Measurements from ENCODE around the gene INA. TPM values are rescaled to one million over a fixed set of nuclear protein-coding genes. Genes with fewer than 3 reads are reported as not detected.
"Not testable (repeated sequence)": the region's sequence is repeated elsewhere in the genome, so short reads cannot be mapped to it uniquely, and the experiment has no call there.

The INA gene
- total and polyA plus RNA-seq, 2 donors (not counting 1 experiment from before 2014, with no cell fraction given), result 0.50 to 3.5 TPM

GRCh38 chr10:103238506-103239252 lies 38.3 kb upstream of the INA start:
- no peaks in the 10 kb centered on the region for H3K36me3 ChIP-seq (ENCODE audit: control insufficient read depth, insufficient read depth, low read length)
- peak; percentile 46 to 53 for DNase-seq (ENCODE audit: low read depth in 2 of 2)
- TF ChIP-seq EZH2 (IDR thresholded peaks at IDR 0.05; ENCODE audit: low read length, missing control alignments) (no peak), CTCF (conservative IDR thresholded peaks at IDR 0.05 in 1 of 2, IDR thresholded peaks at IDR 0.05 in 1 of 2; ENCODE audit: low read depth in 1 of 2, low read length in 2 of 2) (peak; percentile 46 to 59)
- H3K27ac ChIP-seq (ENCODE audit: insufficient read depth, low read length), result no peak overlapping the region
- H3K79me2 ChIP-seq (ENCODE audit: control insufficient read depth, insufficient read depth, low read length), result no peaks in the 10 kb centered on the region
- no peak overlapping the region for H3K4me3 ChIP-seq (replicated peaks in 1 of 4; ENCODE audit: control extremely low read depth in 1 of 4, insufficient read depth in 1 of 4, low read depth in 3 of 4, low read length in 4 of 4)
- peaks cover 2% of the 10 kb centered on the region for H3K4me1 ChIP-seq (ENCODE audit: control insufficient read depth, extremely low read depth, insufficient read depth, low read length)
- no peak overlapping the region for H3K9ac ChIP-seq (ENCODE audit: insufficient read depth, low read length)
- H3K4me2 ChIP-seq (ENCODE audit: extremely low read depth, insufficient read depth, low read length), result no peak overlapping the region
- H2AFZ ChIP-seq (ENCODE audit: low read length), result peak overlapping the region; percentile 61
- H3K9me3 ChIP-seq (ENCODE audit: control insufficient read depth, insufficient read depth, low read depth, low read length), result no peaks in the 10 kb centered on the region
- no peaks in the 10 kb centered on the region for H4K20me1 ChIP-seq (ENCODE audit: control insufficient read depth, extremely low read depth, insufficient read depth, low read length)
- no peaks in the 10 kb centered on the region for H3K27me3 ChIP-seq (ENCODE audit: control insufficient read depth, insufficient read depth, low read length)

- no peak overlapping the region for H3K4me2 ChIP-seq (ENCODE audit: extremely low read depth, insufficient read depth, low read length)
- TF ChIP-seq EZH2 (IDR thresholded peaks at IDR 0.05; ENCODE audit: low read length, missing control alignments) (no peak), CTCF (conservative IDR thresholded peaks at IDR 0.05 in 1 of 2, IDR thresholded peaks at IDR 0.05 in 1 of 2; ENCODE audit: low read depth in 1 of 2, low read length in 2 of 2) (no peak)
- no peak overlapping the region for H2AFZ ChIP-seq (ENCODE audit: low read length)
- H3K4me1 ChIP-seq (ENCODE audit: control insufficient read depth, extremely low read depth, insufficient read depth, low read length), result peaks cover 2% of the 10 kb centered on the region
- no peaks in the 10 kb centered on the region for H3K27me3 ChIP-seq (ENCODE audit: control insufficient read depth, insufficient read depth, low read length)
- H3K27ac ChIP-seq (ENCODE audit: insufficient read depth, low read length), result no peak overlapping the region
- H4K20me1 ChIP-seq (ENCODE audit: control insufficient read depth, extremely low read depth, insufficient read depth, low read length), result no peaks in the 10 kb centered on the region
- no peaks in the 10 kb centered on the region for H3K9me3 ChIP-seq (ENCODE audit: control insufficient read depth, insufficient read depth, low read depth, low read length)
- H3K36me3 ChIP-seq (ENCODE audit: control insufficient read depth, insufficient read depth, low read length), result no peaks in the 10 kb centered on the region
- peak; percentile 25 to 51 for DNase-seq (ENCODE audit: low read depth in 2 of 2)
- no peaks in the 10 kb centered on the region for H3K79me2 ChIP-seq (ENCODE audit: control insufficient read depth, insufficient read depth, low read length)
- no peak overlapping the region for H3K9ac ChIP-seq (ENCODE audit: insufficient read depth, low read length)
- no peak overlapping the region for H3K4me3 ChIP-seq (replicated peaks in 1 of 4; ENCODE audit: control extremely low read depth in 1 of 4, insufficient read depth in 1 of 4, low read depth in 3 of 4, low read length in 4 of 4)
These were observed 35.5 kb upstream of the INA start for GRCh38 chr10:103241262-103242011.

- Histone ChIP-seq H3K9me3 (ENCODE audit: control insufficient read depth, insufficient read depth, low read depth, low read length) (no peaks in the 10 kb centered on the region), H3K27ac (ENCODE audit: insufficient read depth, low read length) (no peak overlapping the region), H3K4me2 (ENCODE audit: extremely low read depth, insufficient read depth, low read length) (no peak overlapping the region), H3K4me3 (replicated peaks in 1 of 4; ENCODE audit: control extremely low read depth in 1 of 4, insufficient read depth in 1 of 4, low read depth in 3 of 4, low read length in 4 of 4) (no peak overlapping the region), H2AFZ (ENCODE audit: low read length) (no peak overlapping the region), H3K79me2 (ENCODE audit: control insufficient read depth, insufficient read depth, low read length) (no peaks in the 10 kb centered on the region), H3K4me1 (ENCODE audit: control insufficient read depth, extremely low read depth, insufficient read depth, low read length) (peaks cover 2% of the 10 kb centered on the region), H3K27me3 (ENCODE audit: control insufficient read depth, insufficient read depth, low read length) (no peaks in the 10 kb centered on the region), H4K20me1 (ENCODE audit: control insufficient read depth, extremely low read depth, insufficient read depth, low read length) (no peaks in the 10 kb centered on the region), H3K36me3 (ENCODE audit: control insufficient read depth, insufficient read depth, low read length) (no peaks in the 10 kb centered on the region), H3K9ac (ENCODE audit: insufficient read depth, low read length) (no peak overlapping the region)
- TF ChIP-seq CTCF (conservative IDR thresholded peaks at IDR 0.05 in 1 of 2, IDR thresholded peaks at IDR 0.05 in 1 of 2; ENCODE audit: low read depth in 1 of 2, low read length in 2 of 2) (peak; percentile 93 to 95), EZH2 (IDR thresholded peaks at IDR 0.05; ENCODE audit: low read length, missing control alignments) (no peak)
- peak; percentile 58 to 85 for DNase-seq (ENCODE audit: low read depth in 2 of 2)
These were observed 32.2 kb upstream of the INA start for GRCh38 chr10:103244666-103245271.

- not testable (repeated sequence) for H4K20me1 ChIP-seq (ENCODE audit: control insufficient read depth, extremely low read depth, insufficient read depth, low read length); H3K4me2 ChIP-seq (ENCODE audit: extremely low read depth, insufficient read depth, low read length); H3K27ac ChIP-seq (ENCODE audit: insufficient read depth, low read length); H3K4me1 ChIP-seq (ENCODE audit: control insufficient read depth, extremely low read depth, insufficient read depth, low read length); H3K4me3 ChIP-seq (replicated peaks in 1 of 4; ENCODE audit: control extremely low read depth in 1 of 4, insufficient read depth in 1 of 4, low read depth in 3 of 4, low read length in 4 of 4); H3K36me3 ChIP-seq (ENCODE audit: control insufficient read depth, insufficient read depth, low read length); H3K9me3 ChIP-seq (ENCODE audit: control insufficient read depth, insufficient read depth, low read depth, low read length); H2AFZ ChIP-seq (ENCODE audit: low read length); H3K79me2 ChIP-seq (ENCODE audit: control insufficient read depth, insufficient read depth, low read length); H3K27me3 ChIP-seq (ENCODE audit: control insufficient read depth, insufficient read depth, low read length); DNase-seq (ENCODE audit: low read depth in 2 of 2); H3K9ac ChIP-seq (ENCODE audit: insufficient read depth, low read length)
These were observed 31.4 kb upstream of the INA start, which contains the start of gene RPEL1 for GRCh38 chr10:103245587-103245986. Gene RPEL1 (plus strand): TSS chr10:103245887. CDS start chr10:103245997, 110 bp downstream.

Data from fibroblast of lung (primary cell).